GM21390 (cell line): ENCODE data around the gene USP31.

ENCODE experiments used
- ATAC-seq: cut with Tn5 transposase; IDR thresholded peaks from one replicate; pipeline ENCODE4 v1.9.1; 2021; ENCODE audit not compliant: unreplicated experiment

The USP31 gene

DNA sequence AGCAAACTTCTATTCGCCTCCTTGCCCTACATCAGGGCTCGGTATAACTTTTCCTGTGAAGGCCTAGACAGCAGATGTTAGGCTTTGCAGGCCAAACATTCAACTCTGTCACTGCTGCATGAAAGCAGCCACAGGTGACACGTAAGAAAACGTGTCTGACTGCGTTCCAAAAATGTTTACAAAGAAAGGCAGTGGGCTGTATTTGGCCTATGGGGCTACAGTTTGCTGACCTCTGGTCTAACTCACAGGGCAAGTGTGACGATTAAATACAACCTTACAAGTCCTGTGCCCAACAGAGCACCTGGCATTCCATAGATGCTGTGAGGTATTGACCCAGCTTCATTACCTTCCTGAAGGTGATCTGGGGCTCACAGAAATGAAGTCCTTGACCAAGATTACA lies 79.4 kb downstream of the USP31 start:
- ATAC-seq, result no peak

- no peak for ATAC-seq
These were observed 81.0 kb downstream of the USP31 start for GRCh38 chr16:23068079-23068736.

GRCh38 chr16:23066676-23067075 lies 82.6 kb downstream of the USP31 start:
- no peak for ATAC-seq

GRCh38 chr16:23064639-23065038 lies 84.6 kb downstream of the USP31 start:
- no peak for ATAC-seq

GRCh38 chr16:23062524-23062923 lies 86.7 kb downstream of the USP31 start:
- ATAC-seq, result no peak

DNA sequence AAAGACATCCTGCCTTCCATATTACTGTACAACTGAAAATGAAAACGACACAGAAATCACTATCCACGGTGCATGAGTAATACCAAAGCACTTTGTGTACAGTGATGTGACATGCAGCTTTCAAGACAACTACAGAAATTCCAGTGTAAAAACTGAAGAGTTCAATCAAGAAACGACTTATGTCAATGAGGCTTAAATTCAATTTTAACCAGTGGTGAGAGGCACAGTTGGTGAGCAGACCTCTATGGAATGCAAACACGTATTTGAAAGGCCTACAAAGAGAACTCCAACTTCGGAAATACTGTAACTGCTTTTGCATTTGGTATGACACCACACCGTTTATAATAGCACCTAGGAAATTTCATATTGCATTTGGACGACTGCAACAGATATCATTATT lies 87.6 kb downstream of the USP31 start:
- ATAC-seq, result no peak

GRCh38 chr16:23060458-23061320 lies 88.6 kb downstream of the USP31 start:
- no peak for ATAC-seq

GRCh38 chr16:23059433-23059832 lies 89.8 kb downstream of the USP31 start:
- no peak for ATAC-seq

GRCh38 chr16:23058576-23058975 lies 90.7 kb downstream of the USP31 start:
- no peak for ATAC-seq

- ATAC-seq, result no peak
These were observed 92.1 kb downstream of the USP31 start for GRCh38 chr16:23057013-23057596.

GRCh38 chr16:23055481-23055880 lies 93.8 kb downstream of the USP31 start:
- no peak for ATAC-seq

DNA sequence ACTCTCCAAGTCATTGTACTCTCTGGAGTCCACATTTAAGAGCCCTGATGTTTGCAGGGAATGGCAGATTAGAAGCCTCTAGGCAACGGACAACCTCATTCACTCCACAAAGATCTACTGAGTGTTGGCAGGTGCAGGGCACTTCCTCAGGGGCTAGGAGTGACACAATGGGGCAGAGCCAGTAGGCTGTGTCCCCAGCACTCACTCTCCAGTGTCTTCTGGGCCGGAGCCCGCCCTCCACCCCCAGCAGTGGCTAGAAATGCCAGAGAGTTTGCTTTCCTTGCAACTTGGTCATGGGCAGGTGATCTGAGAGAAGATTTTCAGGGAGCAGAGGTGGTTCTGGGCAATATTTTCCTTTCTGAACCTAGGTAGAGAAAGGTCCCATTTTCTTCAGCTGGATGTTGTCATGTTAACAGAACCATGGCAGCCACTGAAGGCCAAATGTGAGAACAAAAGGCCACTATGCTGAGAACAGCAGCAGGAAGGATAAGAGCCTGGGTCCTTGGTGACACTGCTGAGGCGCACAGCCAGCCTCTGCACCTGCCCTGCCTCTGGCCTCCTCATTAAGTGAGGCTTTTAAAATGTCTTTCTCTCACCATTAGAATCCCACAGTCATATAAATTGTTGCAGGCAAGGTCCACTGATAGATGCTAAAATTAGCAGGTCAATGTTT lies 96.2 kb downstream of the USP31 start:
- no peak for ATAC-seq

GRCh38 chr16:23052221-23052620 lies 97.0 kb downstream of the USP31 start:
- no peak for ATAC-seq

- ATAC-seq, result no peak
These were observed 97.7 kb downstream of the USP31 start for GRCh38 chr16:23051587-23051986.

DNA sequence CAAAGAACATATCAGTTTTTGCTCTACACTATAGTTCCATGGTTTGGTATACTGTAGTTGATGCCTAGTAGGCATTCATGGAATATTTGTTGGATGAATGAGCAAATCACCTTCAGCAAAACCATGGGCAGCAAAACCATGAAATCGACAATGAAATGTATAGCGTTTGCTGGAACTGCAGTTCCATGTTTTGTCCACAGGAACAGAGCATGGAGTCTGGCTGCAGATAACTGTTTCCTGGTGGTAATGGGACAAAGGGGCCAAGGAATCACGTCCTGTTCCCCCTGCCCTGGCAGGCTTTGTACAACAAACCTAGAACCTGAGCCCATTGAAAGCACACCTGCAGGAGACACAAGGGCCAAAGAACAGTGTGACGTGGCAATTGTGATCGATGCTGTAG lies 101.1 kb downstream of the USP31 start:
- no peak for ATAC-seq

- no peak for ATAC-seq
These were observed 104.2 kb downstream of the USP31 start for GRCh38 chr16:23045025-23045424.

DNA sequence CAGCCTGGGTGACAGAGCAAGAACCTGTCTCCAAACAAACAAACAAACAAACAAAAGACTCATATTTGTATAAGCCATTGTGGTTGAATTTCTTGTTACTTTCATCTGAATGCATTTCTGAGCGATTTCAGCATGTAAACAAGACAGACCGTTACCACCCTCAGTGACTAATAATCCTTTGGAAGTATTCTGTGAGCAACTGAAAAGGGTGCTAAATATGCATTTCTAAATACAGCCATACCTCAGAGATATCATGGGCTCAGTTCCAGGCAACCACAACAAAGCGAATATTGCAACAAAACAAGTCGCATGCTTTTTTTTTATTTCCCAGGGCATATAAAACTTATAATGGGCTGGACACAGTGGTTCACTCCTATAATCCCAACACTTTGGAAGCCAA lies 109.0 kb downstream of the USP31 start:
- no peak for ATAC-seq

GRCh38 chr16:23039118-23039517 lies 110.1 kb downstream of the USP31 start:
- ATAC-seq, result no peak

DNA sequence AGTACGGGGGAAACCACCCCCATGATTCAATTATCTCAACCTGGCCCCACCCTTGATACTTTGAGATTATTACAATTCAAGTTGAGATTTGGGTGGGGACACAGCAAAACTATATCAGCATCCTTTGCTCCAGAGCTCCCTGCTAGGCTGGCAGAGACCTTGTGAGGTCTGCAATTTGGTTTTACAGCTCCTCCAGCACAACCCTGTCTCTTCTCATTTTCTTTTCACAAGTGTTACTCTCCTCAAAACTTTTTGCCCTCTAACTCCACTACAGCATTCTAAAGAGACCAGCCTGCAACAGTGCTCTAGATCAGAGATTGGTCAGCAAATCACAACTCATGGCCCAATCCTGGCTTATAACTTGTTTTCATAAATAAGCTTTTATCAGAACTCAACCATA lies 114.0 kb downstream of the USP31 start:
- no peak for ATAC-seq

GRCh38 chr16:23031508-23032098 lies 117.6 kb downstream of the USP31 start:
- ATAC-seq, result no peak

DNA sequence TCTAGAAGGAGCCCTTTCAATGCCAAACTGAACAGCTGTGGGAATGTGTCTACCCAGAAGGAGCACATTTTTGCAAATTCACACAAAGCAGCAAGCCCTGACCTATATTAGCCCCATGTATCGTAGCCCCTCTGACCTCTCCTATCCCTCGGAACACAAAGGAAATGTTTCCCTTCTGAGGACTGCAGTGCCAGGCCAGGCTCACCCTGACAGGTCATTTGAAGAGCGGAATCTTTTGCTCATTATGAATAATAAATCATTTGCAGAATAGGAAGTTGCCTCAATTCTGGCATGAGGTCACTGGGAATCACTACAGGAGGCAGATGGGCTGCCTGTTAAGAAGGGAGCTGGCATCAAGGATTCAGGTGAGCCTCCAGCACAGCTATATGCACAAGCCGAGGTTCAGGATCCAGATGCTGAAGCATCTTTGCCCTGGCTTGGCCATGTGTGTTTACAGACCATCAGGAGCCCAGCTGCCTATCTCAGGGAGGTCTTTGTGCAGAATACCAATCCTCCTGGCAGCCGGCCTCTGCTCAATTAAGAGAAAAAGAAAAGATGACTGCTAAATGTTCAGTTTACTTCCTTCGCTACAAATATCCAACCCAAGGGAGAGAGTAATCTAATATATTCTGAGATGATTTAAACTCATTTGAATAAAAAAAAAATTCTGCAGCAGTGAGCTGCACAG lies 119.4 kb downstream of the USP31 start:
- ATAC-seq, result no peak
